ENCODE data around the gene TMEM61.

DNA sequence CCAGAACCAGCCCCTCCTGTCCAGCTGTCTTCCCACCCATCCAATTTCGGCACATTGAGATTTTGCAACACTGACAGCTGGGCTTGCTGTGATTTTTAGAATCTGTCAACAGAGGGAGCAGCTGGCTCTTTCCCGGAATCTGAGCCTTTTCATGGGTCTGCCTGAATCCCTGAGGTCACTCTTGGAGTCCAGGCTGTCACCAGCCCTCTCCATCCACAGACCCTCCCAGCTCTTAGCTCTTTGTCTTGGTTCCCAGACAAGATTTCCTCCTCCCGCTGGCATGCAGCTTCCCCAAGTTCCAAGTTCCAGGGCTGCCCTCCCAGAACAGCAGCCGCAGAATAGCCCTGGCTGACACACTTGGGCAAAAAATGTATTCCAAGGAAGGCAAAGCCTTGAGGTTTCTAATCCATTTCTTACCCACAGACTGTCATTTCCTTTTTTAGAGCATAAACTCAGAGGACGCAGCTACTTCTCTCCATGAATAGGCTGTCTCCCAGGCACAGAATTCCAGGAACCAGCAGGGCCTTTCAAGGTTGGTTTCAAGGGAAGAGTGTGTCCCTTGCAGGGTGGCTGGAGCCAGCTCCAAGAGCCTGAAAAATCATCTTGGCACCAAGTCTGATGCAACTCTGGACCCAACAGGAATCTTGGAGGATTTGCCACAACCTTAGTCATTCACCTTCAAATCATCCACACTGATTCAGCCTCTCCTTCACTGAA lies 7.1 kb upstream of the TMEM61 start:
- no peak for TF ChIP-seq EZH2 (IDR thresholded peaks at IDR 0.05)
- TF ChIP-seq, protein P1, sequence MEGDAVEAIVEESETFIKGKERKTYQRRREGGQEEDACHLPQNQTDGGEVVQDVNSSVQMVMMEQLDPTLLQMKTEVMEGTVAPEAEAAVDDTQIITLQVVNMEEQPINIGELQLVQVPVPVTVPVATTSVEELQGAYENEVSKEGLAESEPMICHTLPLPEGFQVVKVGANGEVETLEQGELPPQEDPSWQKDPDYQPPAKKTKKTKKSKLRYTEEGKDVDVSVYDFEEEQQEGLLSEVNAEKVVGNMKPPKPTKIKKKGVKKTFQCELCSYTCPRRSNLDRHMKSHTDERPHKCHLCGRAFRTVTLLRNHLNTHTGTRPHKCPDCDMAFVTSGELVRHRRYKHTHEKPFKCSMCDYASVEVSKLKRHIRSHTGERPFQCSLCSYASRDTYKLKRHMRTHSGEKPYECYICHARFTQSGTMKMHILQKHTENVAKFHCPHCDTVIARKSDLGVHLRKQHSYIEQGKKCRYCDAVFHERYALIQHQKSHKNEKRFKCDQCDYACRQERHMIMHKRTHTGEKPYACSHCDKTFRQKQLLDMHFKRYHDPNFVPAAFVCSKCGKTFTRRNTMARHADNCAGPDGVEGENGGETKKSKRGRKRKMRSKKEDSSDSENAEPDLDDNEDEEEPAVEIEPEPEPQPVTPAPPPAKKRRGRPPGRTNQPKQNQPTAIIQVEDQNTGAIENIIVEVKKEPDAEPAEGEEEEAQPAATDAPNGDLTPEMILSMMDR (IDR thresholded peaks at IDR 0.05), result peak; percentile 57

Measured in neural progenitor cell (in vitro differentiated cells).